Neuronal stem cell (in vitro differentiated cells): ENCODE results near the gene H1-8.
A peak's percentile ranks its signal among the peaks of the same experiment; 100 is the strongest.
"Not testable (repeated sequence)": the region's sequence is repeated elsewhere in the genome, so short reads cannot be mapped to it uniquely, and the experiment has no call there.

Experiments used
- DNase-seq: peaks from one replicate; pipeline ENCODE4 v3.0.0-alpha.2; 2013; ENCODE audit warnings: low spot score
- H2AFZ ChIP-seq: one replicate; pipeline ENCODE4 v1.6.1; 2013; ENCODE audit warnings: mild to moderate bottlenecking, low read length, inconsistent platforms
- H2AK5ac ChIP-seq: 2 replicates; pipeline ENCODE4 v1.6.1; 2013; ENCODE audit warnings: low read depth, mild to moderate bottlenecking, inconsistent platforms, low read length, moderate library complexity, mixed read lengths
- H2BK120ac ChIP-seq: 2 replicates; pipeline ENCODE4 v1.6.1; 2013; ENCODE audit warnings: low read depth, mild to moderate bottlenecking, inconsistent platforms, low read length, moderate library complexity, mixed read lengths
- H2BK12ac ChIP-seq: one replicate; pipeline ENCODE4 v1.6.1; 2013; ENCODE audit warnings: low read length, inconsistent platforms
- H2BK15ac ChIP-seq: 2 replicates; pipeline ENCODE4 v1.6.1; 2013; ENCODE audit warnings: mild to moderate bottlenecking, low read length, inconsistent platforms, mixed read lengths
- H2BK5ac ChIP-seq: one replicate; pipeline ENCODE4 v1.6.1; 2013; ENCODE audit warnings: inconsistent platforms, mild to moderate bottlenecking, low read length, moderate library complexity
- H3K14ac ChIP-seq: one replicate; pipeline ENCODE4 v1.6.1; 2013; ENCODE audit warnings: low read length, inconsistent platforms
- H3K18ac ChIP-seq: 2 replicates; pipeline ENCODE4 v1.6.1; 2013; ENCODE audit warnings: low read length, inconsistent platforms
- H3K23ac ChIP-seq: 2 replicates; pipeline ENCODE4 v1.6.1; 2013; ENCODE audit warnings: low read depth, mild to moderate bottlenecking, mixed read lengths, low read length, inconsistent platforms; ENCODE audit not compliant: poor library complexity
- H3K27ac ChIP-seq: replicated peaks from 3 replicates; pipeline ENCODE4 v1.5.1; 2013; ENCODE audit warnings: low read length, inconsistent platforms
- H3K27me3 ChIP-seq, 3 experiments: 2 replicates each; pipeline ENCODE4 v1.6.1; 2013; ENCODE audit warnings: low read length in 3 of 3, mild to moderate bottlenecking in 2 of 3, inconsistent platforms in 1 of 3, low read depth in 1 of 3, mixed read lengths in 1 of 3, moderate library complexity in 1 of 3; ENCODE audit not compliant: control insufficient read depth in 3 of 3, insufficient read depth in 3 of 3
- H3K36me3 ChIP-seq, 2 donors: replicated peaks in 1 of 2; 2 replicates each; pipeline ENCODE4 v1.6.1; 2013; ENCODE audit warnings: low read length in 2 of 2; ENCODE audit not compliant: control insufficient read depth in 2 of 2, insufficient read depth in 2 of 2
- H3K4ac ChIP-seq: 2 replicates; pipeline ENCODE4 v1.6.1; 2013; ENCODE audit warnings: inconsistent platforms, mild to moderate bottlenecking, low read length, moderate library complexity
- H3K4me1 ChIP-seq, 2 donors: 1 replicate in 1 of 2; 2 replicates in 1 of 2; pipeline ENCODE4 v1.6.1; 2013; ENCODE audit warnings: low read length in 2 of 2, low read depth in 1 of 2; ENCODE audit not compliant: control insufficient read depth in 2 of 2, insufficient read depth in 1 of 2
- H3K4me2 ChIP-seq: one replicate; pipeline ENCODE4 v1.6.1; 2013; ENCODE audit warnings: mild to moderate bottlenecking, low read length, inconsistent platforms; ENCODE audit not compliant: insufficient read depth, poor library complexity, severe bottlenecking
- H3K4me3 ChIP-seq, 2 donors: 2 replicates each; pipeline ENCODE4 v1.5.1; 2013; ENCODE audit warnings: low read length in 2 of 2, mild to moderate bottlenecking in 2 of 2, inconsistent platforms in 1 of 2, moderate library complexity in 1 of 2
- H3K79me1 ChIP-seq: one replicate; pipeline ENCODE4 v1.6.1; 2013; ENCODE audit warnings: low read depth, mild to moderate bottlenecking, inconsistent platforms, low read length, moderate library complexity
- H3K9ac ChIP-seq: one replicate; pipeline ENCODE4 v1.6.1; 2013; ENCODE audit warnings: mild to moderate bottlenecking, low read depth, low read length, inconsistent platforms; ENCODE audit not compliant: poor library complexity
- H3K9me3 ChIP-seq, 2 donors: replicated peaks in 1 of 2; 2 replicates each; pipeline versions ENCODE3 to v1.6.1; 2013; ENCODE audit warnings: low read length in 2 of 2, mild to moderate bottlenecking in 2 of 2, inconsistent platforms in 1 of 2, low read depth in 1 of 2, mixed read lengths in 1 of 2, moderate library complexity in 1 of 2; ENCODE audit not compliant: control insufficient read depth in 2 of 2, insufficient read depth in 1 of 2
- H4K8ac ChIP-seq: one replicate; pipeline ENCODE4 v1.6.1; 2013; ENCODE audit warnings: low read depth, mild to moderate bottlenecking, inconsistent platforms, low read length, moderate library complexity
- H4K91ac ChIP-seq: one replicate; pipeline ENCODE4 v1.6.1; 2013; ENCODE audit warnings: low read length, low read depth, mild to moderate bottlenecking, inconsistent platforms; ENCODE audit not compliant: poor library complexity
- WGBS, 2 donors: extraction: QIAGEN DNeasy Blood & Tissue Kit; methylation state at CpG; one replicate each; pipeline ENCODE4 v1.1.7; 2013; ENCODE audit warnings: missing lambda C conversion rate in 2 of 2, mixed read lengths in 1 of 2; ENCODE audit not compliant: insufficient read length in 2 of 2, insufficient replicate concordance in 1 of 2; ENCODE audit errors: extremely low coverage in 2 of 2; 5-methylcytosine and 5-hydroxymethylcytosine counted together

H1-8 gene

GRCh38 chr3:129515821-129516432 is 27.0 kb upstream of the H1-8 start:
- H3K9ac ChIP-seq: peak overlapping the region; percentile 35
- not testable (repeated sequence) for H3K4me3 ChIP-seq, H3K4ac ChIP-seq, H4K91ac ChIP-seq, H3K9me3 ChIP-seq, H2BK5ac ChIP-seq, H3K23ac ChIP-seq, H3K14ac ChIP-seq, H3K79me1 ChIP-seq, DNase-seq, H2AFZ ChIP-seq, H2AK5ac ChIP-seq, H4K8ac ChIP-seq, H3K18ac ChIP-seq, H3K4me1 ChIP-seq, H3K4me2 ChIP-seq, H3K27ac ChIP-seq, H3K27me3 ChIP-seq, H2BK12ac ChIP-seq, H2BK15ac ChIP-seq
- peak overlapping the region; percentile 27 for H2BK120ac ChIP-seq
- H3K36me3 ChIP-seq: peaks cover 18 to 63% of the 10 kb centered on the region in 2 donors
- WGBS, 2 donors: no CpG with 5 or more reads among the region's 7 CpGs

DNA sequence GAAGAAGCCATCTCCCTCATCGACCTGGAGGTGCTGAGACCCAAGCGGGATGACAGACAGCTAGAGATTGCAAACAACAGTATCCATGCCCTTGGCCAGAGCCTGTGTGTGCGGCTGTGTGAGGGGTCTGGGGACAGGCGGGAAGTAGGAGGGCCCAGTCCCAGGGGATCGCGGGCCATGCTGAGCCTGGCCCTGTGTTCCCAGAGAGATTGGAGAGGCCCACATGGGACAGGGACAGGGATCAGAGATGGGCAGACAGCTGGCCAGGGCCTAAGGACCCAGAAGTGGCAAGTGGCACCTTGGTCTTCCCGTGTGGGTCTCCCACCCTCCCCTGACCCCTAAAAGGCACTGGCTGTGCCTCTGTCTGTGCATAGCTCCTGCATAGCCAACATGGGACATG is 25.5 kb upstream of the H1-8 start:
- Histone ChIP-seq H3K9me3 (no peaks in the 10 kb centered on the region), H3K4ac (no peak overlapping the region), H3K4me3 (no peak overlapping the region), H4K8ac (no peak overlapping the region), H2BK15ac (no peak overlapping the region), H3K18ac (no peak overlapping the region), H3K79me1 (no peaks in the 10 kb centered on the region), H3K4me1 (peaks cover 0 to 7% of the 10 kb centered on the region in 2 donors), H2AK5ac (no peak overlapping the region), H2BK5ac (no peak overlapping the region), H3K14ac (no peak overlapping the region), H2BK120ac (no peak overlapping the region), H3K9ac (no peak overlapping the region), H3K27me3 (no peaks in the 10 kb centered on the region), H2BK12ac (no peak overlapping the region), H3K36me3 (peaks cover 15 to 49% of the 10 kb centered on the region in 2 donors), H3K4me2 (no peak overlapping the region), H3K27ac (no peak overlapping the region), H4K91ac (no peak overlapping the region), H2AFZ (no peak overlapping the region), H3K23ac (no peak overlapping the region)
- DNase-seq: no peak
- WGBS, 2 donors: no CpG with 5 or more reads among the region's 7 CpGs

- H3K36me3 ChIP-seq: peaks cover 13 to 44% of the 10 kb centered on the region in 2 donors
Measured at GRCh38 chr3:129518038-129518561, 24.9 kb upstream of the H1-8 start.

DNA sequence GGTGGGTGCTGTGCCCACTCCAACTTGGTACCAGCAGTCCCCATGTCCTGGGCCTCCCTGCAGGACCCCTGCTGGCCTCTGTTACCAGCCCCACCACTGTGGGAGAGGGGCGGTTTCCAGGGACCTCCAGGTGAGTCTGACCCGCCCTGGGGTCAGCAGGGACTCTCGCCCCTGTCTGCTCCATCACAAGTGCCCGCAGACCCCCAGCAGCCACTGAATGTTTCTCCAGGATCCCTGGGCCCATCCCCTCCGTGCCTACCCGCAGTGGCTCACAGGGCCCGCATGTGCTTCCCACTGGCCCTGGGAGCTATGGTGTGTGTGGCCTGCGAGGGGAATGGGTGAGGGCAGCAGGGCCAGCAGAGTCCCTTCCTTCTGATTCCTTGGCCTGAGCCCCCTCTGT is 24.4 kb upstream of the H1-8 start:
- H3K9ac ChIP-seq: no peak overlapping the region
- H3K4me1 ChIP-seq: peaks cover 0 to 7% of the 10 kb centered on the region in 2 donors
- WGBS, 2 donors: no CpG with 5 or more reads among the region's 8 CpGs
- no peaks in the 10 kb centered on the region for H3K9me3 ChIP-seq
- peak overlapping the region; percentile 68 for H2BK5ac ChIP-seq
- H3K79me1 ChIP-seq: no peaks in the 10 kb centered on the region
- H2BK120ac ChIP-seq: no peak overlapping the region
- no peak overlapping the region for H3K4me3 ChIP-seq
- H3K27me3 ChIP-seq: no peaks in the 10 kb centered on the region
- H3K27ac ChIP-seq: no peak overlapping the region
- no peak for DNase-seq
- H3K23ac ChIP-seq: no peak overlapping the region
- no peak overlapping the region for H3K4me2 ChIP-seq
- H2BK15ac ChIP-seq: no peak overlapping the region
- H3K14ac ChIP-seq: no peak overlapping the region
- no peak overlapping the region for H3K4ac ChIP-seq
- no peak overlapping the region for H2AK5ac ChIP-seq
- H3K36me3 ChIP-seq: peaks cover 13 to 39% of the 10 kb centered on the region in 2 donors
- no peak overlapping the region for H3K18ac ChIP-seq
- H2AFZ ChIP-seq: no peak overlapping the region
- H4K8ac ChIP-seq: no peak overlapping the region
- H4K91ac ChIP-seq: no peak overlapping the region
- no peak overlapping the region for H2BK12ac ChIP-seq

More at GRCh38 chr3:129518038-129518561, 24.9 kb upstream of the H1-8 start:
- Histone ChIP-seq H2BK120ac (no peak overlapping the region), H2BK12ac (no peak overlapping the region), H4K8ac (no peak overlapping the region), H3K14ac (no peak overlapping the region), H2BK15ac (no peak overlapping the region), H3K27me3 (no peaks in the 10 kb centered on the region), H3K23ac (peak overlapping the region; percentile 17), H3K4me1 (peaks cover 0 to 7% of the 10 kb centered on the region in 2 donors), H3K9ac (no peak overlapping the region), H3K79me1 (no peaks in the 10 kb centered on the region), H2AFZ (no peak overlapping the region), H3K9me3 (no peaks in the 10 kb centered on the region), H3K18ac (peak overlapping the region; percentile 40), H4K91ac (no peak overlapping the region), H2AK5ac (no peak overlapping the region), H3K27ac (no peak overlapping the region), H3K4me2 (no peak overlapping the region), H3K4me3 (no peak overlapping the region), H3K4ac (no peak overlapping the region), H2BK5ac (peak overlapping the region; percentile 68)
- no peak for DNase-seq
- no CpG with 5 or more reads among the region's 8 CpGs for WGBS, 2 donors
